NOMO-1 treated with DMSO at 0.1 percent for 48 hours (cell line): ENCODE measurements around the gene ANO2.
"Not testable (repeated sequence)": the region's sequence is repeated elsewhere in the genome, so short reads cannot be mapped to it uniquely, and the experiment has no call there.

Experiments
- DNase-seq: peaks from one replicate; lab custom pipeline; 2025; ENCODE audit not compliant: unreplicated experiment; lab: John Stamatoyannopoulos, UW

The ANO2 gene

GRCh38 chr12:5889381-5890047 is 55.5 kb downstream of the ANO2 start:
- no peak for DNase-seq

- DNase-seq = no peak
Observed at GRCh38 chr12:5888816-5889315, 56.2 kb downstream of the ANO2 start.

- DNase-seq = not testable (repeated sequence)
Observed at GRCh38 chr12:5887819-5888218, 57.2 kb downstream of the ANO2 start.

GRCh38 chr12:5884866-5885265 is 60.2 kb downstream of the ANO2 start:
- no peak for DNase-seq

- no peak for DNase-seq
Observed at GRCh38 chr12:5884285-5884684, 60.8 kb downstream of the ANO2 start.

GRCh38 chr12:5882511-5883190 is 62.4 kb downstream of the ANO2 start:
- no peak for DNase-seq

GRCh38 chr12:5881666-5882065 is 63.4 kb downstream of the ANO2 start:
- DNase-seq = no peak

GRCh38 chr12:5881101-5881606 is 63.9 kb downstream of the ANO2 start:
- DNase-seq = no peak

GRCh38 chr12:5875851-5876250 is 69.2 kb downstream of the ANO2 start:
- no peak for DNase-seq

GRCh38 chr12:5874514-5874913 is 70.5 kb downstream of the ANO2 start:
- no peak for DNase-seq

- DNase-seq = no peak
Observed at GRCh38 chr12:5873281-5873919, 71.7 kb downstream of the ANO2 start.

GRCh38 chr12:5872745-5873144 is 72.3 kb downstream of the ANO2 start:
- DNase-seq = no peak

GRCh38 chr12:5871741-5872140 is 73.3 kb downstream of the ANO2 start:
- DNase-seq = no peak

GRCh38 chr12:5870183-5870582 is 74.9 kb downstream of the ANO2 start:
- DNase-seq = no peak

GRCh38 chr12:5868625-5869295 is 76.3 kb downstream of the ANO2 start:
- DNase-seq = no peak

- no peak for DNase-seq
Observed at GRCh38 chr12:5865397-5865796, 79.7 kb downstream of the ANO2 start.

GRCh38 chr12:5864972-5865371 is 80.1 kb downstream of the ANO2 start:
- no peak for DNase-seq

- DNase-seq = no peak
Observed at GRCh38 chr12:5864301-5864700, 80.8 kb downstream of the ANO2 start.

- DNase-seq = no peak
Observed at GRCh38 chr12:5861416-5861815, 83.6 kb downstream of the ANO2 start.

- no peak for DNase-seq
Observed at GRCh38 chr12:5856692-5857091, 88.4 kb downstream of the ANO2 start.

GRCh38 chr12:5846950-5847349 is 98.1 kb downstream of the ANO2 start:
- no peak for DNase-seq
